WTC11 (cell line): Measurements from ENCODE around the gene PALM3. TPM values are rescaled to one million over a fixed set of nuclear protein-coding genes. Genes with fewer than 3 reads are reported as not detected.
A peak's percentile ranks its signal among the peaks of the same experiment; 100 is the strongest.
"Not testable (repeated sequence)": the region's sequence is repeated elsewhere in the genome, so short reads cannot be mapped to it uniquely, and the experiment has no call there.

ENCODE experiments used
- ATAC-seq: fragments of 200-7000 bp; cut with Tn5 transposase; 2 replicates; pipeline ENCODE4 v1.10.0; 2021; ENCODE audit warnings: mild to moderate bottlenecking, moderate library complexity
- CTCF ChIA-PET: fragments of 300-600 bp; sonication (Branson Sonifier 250); formaldehyde crosslinking; loops from one replicate; lab custom pipeline; 2021; ENCODE audit warnings: antibody characterized with exemption; lab: Charles Lee
- POLR2A ChIA-PET: fragments of 350-600 bp; sonication (Branson Sonifier 250); formaldehyde crosslinking; loops from one replicate; lab custom pipeline; 2021; ENCODE audit warnings: antibody characterized with exemption; lab: Charles Lee
- DNase-seq: peaks from one replicate; pipeline ENCODE4 v3.0.0; 2021; ENCODE audit warnings: low spot score
- H3K27ac Mint-ChIP-seq: 2 replicates; pipeline ENCODE4 v1.8.0; 2021; ENCODE audit warnings: mixed read lengths
- H3K27me3 Mint-ChIP-seq: 2 replicates; pipeline ENCODE4 v1.8.0; 2021; ENCODE audit warnings: low read depth, mild to moderate bottlenecking, moderate library complexity, mixed read lengths
- H3K36me3 Mint-ChIP-seq: 2 replicates; pipeline ENCODE4 v1.8.0; 2021; ENCODE audit warnings: mixed read lengths
- H3K4me1 Mint-ChIP-seq: 2 replicates; pipeline ENCODE4 v1.8.0; 2022; ENCODE audit warnings: mixed read lengths
- H3K4me3 Mint-ChIP-seq: 2 replicates; pipeline ENCODE4 v1.8.0; 2021; ENCODE audit warnings: mild to moderate bottlenecking, moderate library complexity, mixed read lengths
- H3K9me3 Mint-ChIP-seq: 2 replicates; pipeline ENCODE4 v1.8.0; 2021; ENCODE audit warnings: mixed read lengths
- CREM ChIP-seq: sonication (generic); formaldehyde crosslinking; IDR thresholded peaks from 2 replicates; pipeline ENCODE4 v1.8.1; 2022; ENCODE audit warnings: mild to moderate bottlenecking, missing genetic modification reagents, moderate library complexity
- E2F1 ChIP-seq: sonication (generic); formaldehyde crosslinking; IDR thresholded peaks from 2 replicates; pipeline ENCODE4 v1.8.0; 2022; ENCODE audit warnings: mild to moderate bottlenecking, missing genetic modification reagents
- E2F5 ChIP-seq: sonication (generic); formaldehyde crosslinking; IDR thresholded peaks from 2 replicates; pipeline ENCODE4 v1.8.1; 2022; ENCODE audit warnings: mild to moderate bottlenecking, moderate library complexity, missing genetic modification reagents
- ESRRA ChIP-seq: sonication (generic); formaldehyde crosslinking; IDR thresholded peaks from 2 replicates; pipeline ENCODE4 v1.8.1; 2022; ENCODE audit warnings: mild to moderate bottlenecking, missing genetic modification reagents, borderline replicate concordance
- ETV6 ChIP-seq: sonication (generic); formaldehyde crosslinking; IDR thresholded peaks from 2 replicates; pipeline ENCODE4 v1.8.1; 2022; ENCODE audit warnings: mild to moderate bottlenecking, missing genetic modification reagents
- FOXJ3 ChIP-seq: sonication (generic); formaldehyde crosslinking; IDR thresholded peaks from 2 replicates; pipeline ENCODE4 v1.9.0; 2021; ENCODE audit warnings: missing genetic modification reagents, mild to moderate bottlenecking, borderline replicate concordance
- FOXP1 ChIP-seq: sonication (generic); formaldehyde crosslinking; IDR thresholded peaks from 2 replicates; pipeline ENCODE4 v1.8.0; 2022; ENCODE audit warnings: missing genetic modification reagents, mild to moderate bottlenecking, moderate library complexity, borderline replicate concordance
- FOXP4 ChIP-seq: sonication (generic); formaldehyde crosslinking; IDR thresholded peaks from 2 replicates; pipeline ENCODE4 v1.8.0; 2022; ENCODE audit warnings: mild to moderate bottlenecking, missing genetic modification reagents
- GABPB1 ChIP-seq: sonication (generic); formaldehyde crosslinking; IDR thresholded peaks from 2 replicates; pipeline ENCODE4 v1.8.1; 2023; ENCODE audit warnings: mild to moderate bottlenecking, missing genetic modification reagents
- GRHL2 ChIP-seq: fragments of 250-450 bp; sonication (Bioruptor Pico); IDR thresholded peaks from 2 replicates; pipeline ENCODE4 v1.8.0; 2022; ENCODE audit warnings: mild to moderate bottlenecking, moderate library complexity; ENCODE audit not compliant: insufficient replicate concordance, severe bottlenecking
- IRF1 ChIP-seq: sonication (generic); formaldehyde crosslinking; IDR thresholded peaks from 2 replicates; pipeline ENCODE4 v1.8.0; 2023; ENCODE audit warnings: missing genetic modification reagents
- KAT7 ChIP-seq: sonication (generic); formaldehyde crosslinking; IDR thresholded peaks from 2 replicates; pipeline ENCODE4 v1.8.1; 2023; ENCODE audit warnings: missing genetic modification reagents, mild to moderate bottlenecking, borderline replicate concordance
- NFATC4 ChIP-seq: fragments of 250-450 bp; sonication (Bioruptor Pico); IDR thresholded peaks from 2 replicates; pipeline ENCODE4 v1.9.0; 2021; ENCODE audit warnings: mild to moderate bottlenecking
- NFE2L1 ChIP-seq: sonication (generic); formaldehyde crosslinking; IDR thresholded peaks from 2 replicates; pipeline ENCODE4 v1.8.1; 2023; ENCODE audit warnings: missing genetic modification reagents
- NR1H2 ChIP-seq: sonication (generic); formaldehyde crosslinking; IDR thresholded peaks from 2 replicates; pipeline ENCODE4 v1.9.0; 2021; ENCODE audit warnings: mild to moderate bottlenecking, moderate library complexity, missing genetic modification reagents
- RELA ChIP-seq: sonication (generic); formaldehyde crosslinking; IDR thresholded peaks from 2 replicates; pipeline ENCODE4 v1.8.1; 2022; ENCODE audit warnings: missing genetic modification reagents, mild to moderate bottlenecking, borderline replicate concordance
- RORB ChIP-seq: fragments of 250-450 bp; sonication (Bioruptor Pico); IDR thresholded peaks from 2 replicates; pipeline ENCODE4 v1.9.0; 2021; ENCODE audit warnings: mild to moderate bottlenecking
- SMAD4 ChIP-seq: sonication (generic); formaldehyde crosslinking; IDR thresholded peaks from 2 replicates; pipeline ENCODE4 v1.8.0; 2022; ENCODE audit warnings: mild to moderate bottlenecking, missing genetic modification reagents
- SP1 ChIP-seq: sonication (generic); formaldehyde crosslinking; conservative IDR thresholded peaks from 2 replicates; pipeline ENCODE4 v1.8.1; 2022; ENCODE audit warnings: missing genetic modification reagents
- ZMAT4 ChIP-seq: fragments of 250-450 bp; sonication (Bioruptor Pico); IDR thresholded peaks from 2 replicates; pipeline ENCODE4 v1.9.0; 2021; ENCODE audit warnings: mild to moderate bottlenecking
- ZNF121 ChIP-seq: sonication (generic); formaldehyde crosslinking; IDR thresholded peaks from 2 replicates; pipeline ENCODE4 v1.8.0; 2023; ENCODE audit warnings: missing genetic modification reagents
- ZNF317 ChIP-seq: sonication (generic); formaldehyde crosslinking; IDR thresholded peaks from 2 replicates; pipeline ENCODE4 v1.8.1; 2023; ENCODE audit warnings: low read depth, mild to moderate bottlenecking, moderate library complexity, missing genetic modification reagents, borderline replicate concordance
- ZNF671 ChIP-seq: fragments of 250-450 bp; sonication (Bioruptor Pico); IDR thresholded peaks from 2 replicates; pipeline ENCODE4 v1.8.0; 2021; ENCODE audit warnings: mild to moderate bottlenecking
- total RNA-seq: library from RNA; stranded (reverse); gene quantifications from 3 replicates; pipeline ENCODE4 v1.2.3, GENCODE V29; 2021
- TF ChIP-seq, protein P1 (sequence below): sonication (generic); formaldehyde crosslinking; IDR thresholded peaks from 2 replicates; pipeline ENCODE4 v1.8.1; 2022; ENCODE audit warnings: low read depth, missing genetic modification reagents, borderline replicate concordance

PALM3 gene
- total RNA-seq, 1 experiment from 2014 or later = 31.1 TPM

- Mint-ChIP-seq H3K36me3 (peaks cover 10% of the 10 kb centered on the region), H3K4me3 (no peak overlapping the region), H3K4me1 (peaks cover 3% of the 10 kb centered on the region; the same call in 1 of the 2 replicates), H3K9me3 (no peaks in the 10 kb centered on the region), H3K27me3 (peaks cover 6% of the 10 kb centered on the region; the same call in 1 of the 2 replicates), H3K27ac (no peak overlapping the region)
- ChIA-PET POLR2A (no interaction called here), CTCF (interaction anchor here (1.0 kb wide), 1 partner anchor 9 kb away, joined by 3 read pairs; no protein-coding TSS in a partner anchor)
- TF ChIP-seq ZNF317 (CRISPR knock-in tag) (no peak), FOXP4 (no peak), GABPB1 (CRISPR knock-in tag) (no peak), ETV6 (no peak), E2F5 (CRISPR knock-in tag) (no peak), NFE2L1 (CRISPR knock-in tag) (no peak), RELA (no peak), ZNF671 (CRISPR knock-in tag) (no peak), SP1 (CRISPR knock-in tag) (no peak), CREM (no peak), FOXP1 (CRISPR knock-in tag) (no peak)
- TF ChIP-seq, protein P1, sequence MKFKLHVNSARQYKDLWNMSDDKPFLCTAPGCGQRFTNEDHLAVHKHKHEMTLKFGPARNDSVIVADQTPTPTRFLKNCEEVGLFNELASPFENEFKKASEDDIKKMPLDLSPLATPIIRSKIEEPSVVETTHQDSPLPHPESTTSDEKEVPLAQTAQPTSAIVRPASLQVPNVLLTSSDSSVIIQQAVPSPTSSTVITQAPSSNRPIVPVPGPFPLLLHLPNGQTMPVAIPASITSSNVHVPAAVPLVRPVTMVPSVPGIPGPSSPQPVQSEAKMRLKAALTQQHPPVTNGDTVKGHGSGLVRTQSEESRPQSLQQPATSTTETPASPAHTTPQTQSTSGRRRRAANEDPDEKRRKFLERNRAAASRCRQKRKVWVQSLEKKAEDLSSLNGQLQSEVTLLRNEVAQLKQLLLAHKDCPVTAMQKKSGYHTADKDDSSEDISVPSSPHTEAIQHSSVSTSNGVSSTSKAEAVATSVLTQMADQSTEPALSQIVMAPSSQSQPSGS (CRISPR knock-in tag) = no peak
- ATAC-seq (no peak), DNase-seq (no peak)
Measured at GRCh38 chr19:14051980-14052379, 9.9 kb downstream of the PALM3 start.

- CTCF ChIA-PET = interaction anchor here (1.0 to 11.1 kb wide), 4 partner anchors 8 to 21 kb away, joined by 3 to 187 read pairs (median 8); partner anchors contain the start of genes IL27RA, MISP3 and PALM3
- H3K9me3 Mint-ChIP-seq, H3K4me1 Mint-ChIP-seq, ATAC-seq, H3K4me3 Mint-ChIP-seq, DNase-seq, H3K27me3 Mint-ChIP-seq, POLR2A ChIA-PET, H3K27ac Mint-ChIP-seq, H3K36me3 Mint-ChIP-seq: not testable (repeated sequence)
- peak; percentile 82 for TF ChIP-seq ZNF121 (CRISPR knock-in tag)
Measured at GRCh38 chr19:14050961-14051360, 10.9 kb downstream of the PALM3 start.

- DNase-seq = no peak
- no peak for TF ChIP-seq E2F1 (CRISPR knock-in tag)
- TF ChIP-seq NR1H2 (CRISPR knock-in tag) = no peak
- TF ChIP-seq SMAD4 = no peak
- TF ChIP-seq IRF1 = no peak
- TF ChIP-seq, protein P1 (CRISPR knock-in tag) = no peak
- TF ChIP-seq ZNF121 (CRISPR knock-in tag) = no peak
- TF ChIP-seq FOXJ3 = no peak
- no peak for TF ChIP-seq ESRRA (CRISPR knock-in tag)
- no peak for TF ChIP-seq ZMAT4 (CRISPR knock-in tag)
- no peak for TF ChIP-seq RORB (CRISPR knock-in tag)
- TF ChIP-seq NFATC4 (CRISPR knock-in tag) = no peak
- no peak for TF ChIP-seq GRHL2 (CRISPR knock-in tag)
- TF ChIP-seq KAT7 (CRISPR knock-in tag) = no peak
Measured at GRCh38 chr19:14050512-14050911, 11.4 kb downstream of the PALM3 start.

More at GRCh38 chr19:14050512-14050911, 11.4 kb downstream of the PALM3 start:
- H3K4me1 Mint-ChIP-seq = no peaks in the 10 kb centered on the region
- H3K36me3 Mint-ChIP-seq = peaks cover 10% of the 10 kb centered on the region
- H3K9me3 Mint-ChIP-seq = no peaks in the 10 kb centered on the region
- no peak overlapping the region for H3K4me3 Mint-ChIP-seq
- ChIA-PET POLR2A (interaction anchor here (0.6 kb wide), 1 partner anchor 11 kb away, joined by 3 read pairs; no protein-coding TSS in a partner anchor), CTCF (interaction anchor here (0.7 to 11.1 kb wide), 4 partner anchors 9 to 29 kb away, joined by 3 to 187 read pairs (median 8); partner anchors contain the start of genes IL27RA, MISP3 and PALM3)
- no peaks in the 10 kb centered on the region for H3K27me3 Mint-ChIP-seq
- ATAC-seq = no peak
- no peak overlapping the region for H3K27ac Mint-ChIP-seq
